OCI-LY1 (cell line): ENCODE measurements around the gene FRMD1.

Source experiments
- CTCF ChIP-seq: fragments of 200-600 bp; sonication (generic), shearing (Covaris generic); IDR thresholded peaks from 2 replicates; pipeline ENCODE4 v1.5.1; 2017; ENCODE audit warnings: mild to moderate bottlenecking, antibody characterized with exemption, low read length, moderate library complexity, mixed read lengths
- EZH2 ChIP-seq: fragments of 200-600 bp; sonication (generic), shearing (Covaris generic); IDR thresholded peaks from 2 replicates; pipeline ENCODE4 v1.8.0; 2017; ENCODE audit warnings: borderline replicate concordance, mixed run types, mild to moderate bottlenecking, antibody characterized with exemption, low read length, moderate library complexity, mixed read lengths

- no peak for TF ChIP-seq CTCF
- TF ChIP-seq EZH2: no peak
Measured at GRCh38 chr6:168075787-168076202, 3.2 kb downstream of the FRMD1 start.
